ENCODE measurements around the gene PTPRD.

DNA sequence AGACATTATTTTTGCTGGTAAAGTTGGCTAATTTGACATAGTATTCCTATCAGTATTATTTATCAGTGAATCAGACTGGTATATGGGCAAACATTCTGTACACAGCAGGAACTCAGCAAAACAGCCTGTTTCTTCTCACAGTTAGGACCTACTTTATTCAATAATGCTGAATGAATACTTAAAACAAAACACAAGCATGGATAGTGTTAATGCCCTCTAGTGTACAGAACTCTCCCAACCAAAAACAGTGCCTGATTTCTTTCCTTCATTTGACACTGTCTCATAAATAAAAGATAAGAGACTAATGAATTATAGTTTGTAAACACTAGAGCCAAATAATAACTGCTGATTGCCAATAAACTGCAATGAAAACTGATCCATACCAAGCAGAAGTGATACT lies 1113.3 kb downstream of the PTPRD start:
- TF ChIP-seq POLR2A (IDR thresholded peaks at IDR 0.05): no peak
- TF ChIP-seq, protein P1, sequence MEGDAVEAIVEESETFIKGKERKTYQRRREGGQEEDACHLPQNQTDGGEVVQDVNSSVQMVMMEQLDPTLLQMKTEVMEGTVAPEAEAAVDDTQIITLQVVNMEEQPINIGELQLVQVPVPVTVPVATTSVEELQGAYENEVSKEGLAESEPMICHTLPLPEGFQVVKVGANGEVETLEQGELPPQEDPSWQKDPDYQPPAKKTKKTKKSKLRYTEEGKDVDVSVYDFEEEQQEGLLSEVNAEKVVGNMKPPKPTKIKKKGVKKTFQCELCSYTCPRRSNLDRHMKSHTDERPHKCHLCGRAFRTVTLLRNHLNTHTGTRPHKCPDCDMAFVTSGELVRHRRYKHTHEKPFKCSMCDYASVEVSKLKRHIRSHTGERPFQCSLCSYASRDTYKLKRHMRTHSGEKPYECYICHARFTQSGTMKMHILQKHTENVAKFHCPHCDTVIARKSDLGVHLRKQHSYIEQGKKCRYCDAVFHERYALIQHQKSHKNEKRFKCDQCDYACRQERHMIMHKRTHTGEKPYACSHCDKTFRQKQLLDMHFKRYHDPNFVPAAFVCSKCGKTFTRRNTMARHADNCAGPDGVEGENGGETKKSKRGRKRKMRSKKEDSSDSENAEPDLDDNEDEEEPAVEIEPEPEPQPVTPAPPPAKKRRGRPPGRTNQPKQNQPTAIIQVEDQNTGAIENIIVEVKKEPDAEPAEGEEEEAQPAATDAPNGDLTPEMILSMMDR (IDR thresholded peaks at IDR 0.05): no peak
